HG03039 (cell line): ENCODE data around the gene PREX1.
"Not testable (repeated sequence)": the region's sequence is repeated elsewhere in the genome, so short reads cannot be mapped to it uniquely, and the experiment has no call there.

Source experiments
- ATAC-seq: cut with Tn5 transposase; IDR thresholded peaks from one replicate; pipeline ENCODE4 v1.9.1; 2021; ENCODE audit warnings: mild to moderate bottlenecking, moderate library complexity; ENCODE audit not compliant: unreplicated experiment

The PREX1 gene

GRCh38 chr20:48759631-48760245, 68.1 kb downstream of the PREX1 start:
- ATAC-seq, result no peak

GRCh38 chr20:48758206-48758820, 69.5 kb downstream of the PREX1 start:
- no peak for ATAC-seq

- ATAC-seq, result not testable (repeated sequence)
Measured at GRCh38 chr20:48756774-48757173, 71.0 kb downstream of the PREX1 start.

- no peak for ATAC-seq
Measured at GRCh38 chr20:48754292-48754691, 73.5 kb downstream of the PREX1 start.

- no peak for ATAC-seq
Measured at GRCh38 chr20:48752963-48753362, 74.8 kb downstream of the PREX1 start.

GRCh38 chr20:48751871-48752270, 75.9 kb downstream of the PREX1 start:
- no peak for ATAC-seq

GRCh38 chr20:48750941-48751635, 76.7 kb downstream of the PREX1 start:
- ATAC-seq, result no peak

GRCh38 chr20:48750376-48750775, 77.4 kb downstream of the PREX1 start:
- no peak for ATAC-seq

GRCh38 chr20:48749437-48749836, 78.4 kb downstream of the PREX1 start:
- no peak for ATAC-seq

GRCh38 chr20:48748556-48748955, 79.2 kb downstream of the PREX1 start:
- ATAC-seq, result no peak

- no peak for ATAC-seq
Measured at GRCh38 chr20:48747840-48748414, 79.9 kb downstream of the PREX1 start.

- no peak for ATAC-seq
Measured at GRCh38 chr20:48745330-48745729, 82.5 kb downstream of the PREX1 start.

GRCh38 chr20:48744515-48744914, 83.3 kb downstream of the PREX1 start:
- ATAC-seq, result no peak

GRCh38 chr20:48743807-48744206, 84.0 kb downstream of the PREX1 start:
- ATAC-seq, result no peak

- no peak for ATAC-seq
Measured at GRCh38 chr20:48742912-48743680, 84.7 kb downstream of the PREX1 start.

GRCh38 chr20:48742233-48742632, 85.6 kb downstream of the PREX1 start:
- no peak for ATAC-seq

- no peak for ATAC-seq
Measured at GRCh38 chr20:48741669-48742068, 86.1 kb downstream of the PREX1 start.

- ATAC-seq, result no peak
Measured at GRCh38 chr20:48740712-48741111, 87.1 kb downstream of the PREX1 start.

- ATAC-seq, result no peak
Measured at GRCh38 chr20:48740292-48740649, 87.5 kb downstream of the PREX1 start.

GRCh38 chr20:48739395-48740291, 88.2 kb downstream of the PREX1 start:
- ATAC-seq, result no peak
